ENCODE results near the gene CRAMP1.

The CRAMP1 gene

DNA sequence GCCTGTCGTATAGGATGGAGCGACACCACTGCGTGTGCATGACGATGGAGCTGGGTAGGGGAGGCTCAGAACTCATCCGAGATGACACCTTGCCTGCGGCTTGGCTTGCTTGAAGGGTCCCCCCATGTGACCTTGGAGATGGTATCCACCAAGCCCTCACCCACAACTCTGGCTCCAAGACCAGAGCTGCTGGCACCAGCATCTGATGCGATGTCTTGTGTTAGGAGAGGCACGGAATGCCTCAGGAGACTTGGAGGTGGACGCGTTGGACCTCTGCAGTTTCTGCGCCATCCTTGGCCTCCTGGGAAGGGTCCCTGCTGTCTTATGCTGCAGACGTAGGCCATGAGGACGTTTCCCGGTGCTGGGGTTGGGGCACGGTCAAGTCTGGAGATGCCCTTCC is 7.8 kb downstream of the CRAMP1 start:
- Histone ChIP-seq H4K20me1 (ENCODE audit: insufficient read depth, low read length) (peaks cover 16% of the 10 kb centered on the region; the same call in 1 of the 2 replicates), H3K4me3 (ENCODE audit: low read length) (no peak overlapping the region), H3K9me2 (replicated peaks; ENCODE audit: insufficient read depth, low read length) (no peaks in the 10 kb centered on the region), H3K27me3 (replicated peaks; ENCODE audit: insufficient read depth, low read length) (no peaks in the 10 kb centered on the region), H3K79me2 (ENCODE audit: low read length) (peaks cover 85% of the 10 kb centered on the region), H3K4me2 (ENCODE audit: low read depth, low read length) (no peak overlapping the region), H3K27ac (ENCODE audit: low read length) (no peak overlapping the region), H3F3A (ENCODE audit: insufficient read depth, low read length) (peaks cover 10% of the 10 kb centered on the region; the same call in 1 of the 2 replicates), H3K9me3 (replicated peaks; ENCODE audit: insufficient read depth, low read length) (no peaks in the 10 kb centered on the region), H3K36me3 (replicated peaks; ENCODE audit: insufficient read depth, low read length) (0 out of 2 replicates have a peak, but pooled peaks cover 5% of the 10 kb centered on the region), H3K9ac (ENCODE audit: low read length) (no peak overlapping the region), H2AFZ (ENCODE audit: low read length) (no peak overlapping the region), H3K4me1 (ENCODE audit: low read length) (peaks cover 13% of the 10 kb centered on the region)
- DNase-seq: no peak
- TF ChIP-seq EZH2phosphoT487 (IDR thresholded peaks at IDR 0.05; ENCODE audit: low read length): no peak
- no peak for TF ChIP-seq EZH2 (optimal IDR thresholded peaks at IDR 0.05; ENCODE audit: low read depth, low read length)
- TF ChIP-seq CTCF (IDR thresholded peaks at IDR 0.05; ENCODE audit: low read length): no peak

DNA sequence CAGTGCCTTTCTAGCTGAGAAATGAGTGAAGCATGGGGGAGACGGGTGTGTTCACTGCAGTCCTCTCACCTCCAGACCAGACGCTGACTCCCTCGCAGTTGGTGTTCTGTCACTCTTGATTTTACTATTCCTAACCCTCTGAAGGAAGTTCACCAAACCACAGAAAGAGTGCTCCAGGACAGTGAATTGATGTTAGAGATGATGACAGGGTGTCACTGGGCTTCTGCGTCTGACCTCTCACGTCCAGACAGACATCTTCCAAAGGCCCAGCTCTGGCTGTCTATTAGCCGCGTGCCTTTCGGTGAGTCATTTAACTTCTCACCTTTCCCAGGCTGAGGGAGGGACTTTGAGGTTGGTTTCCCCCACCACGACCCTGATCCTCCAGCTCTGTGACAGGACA is 8.2 kb downstream of the CRAMP1 start:
- Histone ChIP-seq H3K36me3 (replicated peaks; ENCODE audit: insufficient read depth, low read length) (0 out of 2 replicates have a peak, but pooled peaks cover 5% of the 10 kb centered on the region), H3K4me1 (ENCODE audit: low read length) (peaks cover 8% of the 10 kb centered on the region), H3K79me2 (ENCODE audit: low read length) (peaks cover 85% of the 10 kb centered on the region), H3K4me2 (ENCODE audit: low read depth, low read length) (no peak overlapping the region), H3F3A (ENCODE audit: insufficient read depth, low read length) (peaks cover 10% of the 10 kb centered on the region; the same call in 1 of the 2 replicates), H3K27ac (ENCODE audit: low read length) (no peak overlapping the region), H3K9me2 (replicated peaks; ENCODE audit: insufficient read depth, low read length) (no peaks in the 10 kb centered on the region), H4K20me1 (ENCODE audit: insufficient read depth, low read length) (peaks cover 16% of the 10 kb centered on the region; the same call in 1 of the 2 replicates), H2AFZ (ENCODE audit: low read length) (no peak overlapping the region), H3K4me3 (ENCODE audit: low read length) (no peak overlapping the region), H3K27me3 (replicated peaks; ENCODE audit: insufficient read depth, low read length) (no peaks in the 10 kb centered on the region), H3K9ac (ENCODE audit: low read length) (no peak overlapping the region), H3K9me3 (replicated peaks; ENCODE audit: insufficient read depth, low read length) (no peaks in the 10 kb centered on the region)
- TF ChIP-seq EZH2 (optimal IDR thresholded peaks at IDR 0.05; ENCODE audit: low read depth, low read length) (no peak), CTCF (IDR thresholded peaks at IDR 0.05; ENCODE audit: low read length) (no peak), EZH2phosphoT487 (IDR thresholded peaks at IDR 0.05; ENCODE audit: low read length) (no peak)
- DNase-seq: no peak

- H3K36me3 ChIP-seq (replicated peaks; ENCODE audit: insufficient read depth, low read length): 0 out of 2 replicates have a peak, but pooled peaks cover 5% of the 10 kb centered on the region
- H3K27me3 ChIP-seq (replicated peaks; ENCODE audit: insufficient read depth, low read length): no peaks in the 10 kb centered on the region
- H3F3A ChIP-seq (ENCODE audit: insufficient read depth, low read length): peaks cover 10% of the 10 kb centered on the region; the same call in 1 of the 2 replicates
- H3K4me3 ChIP-seq (ENCODE audit: low read length): no peak overlapping the region
- H3K4me1 ChIP-seq (ENCODE audit: low read length): peaks cover 8% of the 10 kb centered on the region
- no peak overlapping the region for H3K9ac ChIP-seq (ENCODE audit: low read length)
- H4K20me1 ChIP-seq (ENCODE audit: insufficient read depth, low read length): peaks cover 16% of the 10 kb centered on the region; the same call in 1 of the 2 replicates
- DNase-seq: peak; percentile 71
- TF ChIP-seq EZH2phosphoT487 (IDR thresholded peaks at IDR 0.05; ENCODE audit: low read length) (no peak), EZH2 (optimal IDR thresholded peaks at IDR 0.05; ENCODE audit: low read depth, low read length) (no peak), CTCF (IDR thresholded peaks at IDR 0.05; ENCODE audit: low read length) (no peak)
- H3K9me3 ChIP-seq (replicated peaks; ENCODE audit: insufficient read depth, low read length): no peaks in the 10 kb centered on the region
- H3K9me2 ChIP-seq (replicated peaks; ENCODE audit: insufficient read depth, low read length): no peaks in the 10 kb centered on the region
- no peak overlapping the region for H2AFZ ChIP-seq (ENCODE audit: low read length)
- H3K4me2 ChIP-seq (ENCODE audit: low read depth, low read length): peak overlapping the region; percentile 11; the same call in 1 of the 2 replicates
- 0 out of 2 replicates have a peak overlapping the region, but pooled peaks have one; percentile 2 for H3K27ac ChIP-seq (ENCODE audit: low read length)
- H3K79me2 ChIP-seq (ENCODE audit: low read length): peaks cover 84% of the 10 kb centered on the region
Measured at GRCh38 chr16:1621851-1622250, 9.7 kb downstream of the CRAMP1 start.
